Measurements from ENCODE around the gene SNRNP35. TPM values are rescaled to one million over a fixed set of nuclear protein-coding genes. Genes with fewer than 3 reads are reported as not detected.
A peak's percentile ranks its signal among the peaks of the same experiment; 100 is the strongest.

Gene SNRNP35
- total and polyA plus RNA-seq, 9 of the 15 experiments (the other 6 are each of a cell fraction or from before 2014, with no cell fraction given): 17.7 to 41.0 (median 25.5) TPM

DNA sequence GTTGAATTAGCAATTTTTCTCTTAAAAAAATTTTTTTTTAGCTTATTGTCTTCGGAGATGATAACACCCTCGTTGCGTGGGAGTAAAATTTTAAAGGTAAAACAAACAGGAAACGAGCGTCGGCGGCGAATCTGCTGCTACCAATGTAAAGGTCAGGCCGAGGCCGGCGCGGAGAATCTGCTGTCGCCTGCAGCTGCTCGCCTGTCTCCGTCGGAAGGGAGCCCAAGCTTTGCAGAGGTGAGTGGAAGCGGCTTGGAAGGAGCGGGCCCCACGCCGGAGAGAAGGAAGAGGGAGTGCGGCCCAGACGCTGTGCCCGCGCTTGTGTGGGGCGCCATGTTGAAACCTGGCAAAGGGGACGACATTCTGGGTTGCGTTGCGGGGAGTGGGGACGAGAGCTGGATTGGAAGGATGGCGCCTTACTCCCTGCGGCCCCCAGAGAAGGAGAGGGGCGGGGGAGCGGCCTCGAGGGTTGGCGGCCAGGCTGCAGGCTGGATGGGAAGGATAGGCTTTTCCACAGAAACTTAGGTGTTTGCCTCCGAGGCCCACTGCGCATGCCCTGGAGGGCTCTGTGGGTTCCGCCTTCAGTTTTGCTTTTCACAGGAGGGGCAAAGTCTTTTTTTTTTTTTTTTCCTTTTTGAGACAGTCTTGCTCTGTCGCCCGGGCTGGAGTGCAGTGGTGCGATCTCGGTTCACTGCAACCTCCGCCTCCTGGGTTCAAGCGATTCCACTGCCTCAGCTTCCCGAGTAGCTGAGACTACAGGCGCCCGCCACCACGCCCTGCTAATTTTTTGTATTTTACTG is at the start of gene SNRNP35 (continued):
- TF ChIP-seq ZNF586 (CRISPR knock-in tag; conservative IDR thresholded peaks at IDR 0.05) (no peak), NEUROD1 (IDR thresholded peaks at IDR 0.05; ENCODE audit: borderline replicate concordance, low read depth, low read length, partially characterized antibody) (no peak), ZNF445 (CRISPR knock-in tag; IDR thresholded peaks at IDR 0.05; ENCODE audit: low read depth) (no peak), ZNF785 (CRISPR knock-in tag; IDR thresholded peaks at IDR 0.05) (no peak), ZNF140 (CRISPR knock-in tag; IDR thresholded peaks at IDR 0.05) (no peak), CBFA2T3 (IDR thresholded peaks at IDR 0.05) (0 out of 2 replicates have a peak, but pooled peaks have one; percentile 5), HDAC1 (IDR thresholded peaks at IDR 0.05) (peak in 1 of 2 experiments; percentile 61; a peak in 2 of 4 replicates), NFE2L1 (tag; IDR thresholded peaks at IDR 0.05; ENCODE audit: borderline replicate concordance, low read depth) (no peak), GTF2E2 (tag; IDR thresholded peaks at IDR 0.05) (peak; percentile 93), L3MBTL2 (IDR thresholded peaks at IDR 0.05) (peak; percentile 72), STAT5A (IDR thresholded peaks at IDR 0.05; ENCODE audit: borderline replicate concordance, low read length) (no peak)
- TF ChIP-seq, protein P1, sequence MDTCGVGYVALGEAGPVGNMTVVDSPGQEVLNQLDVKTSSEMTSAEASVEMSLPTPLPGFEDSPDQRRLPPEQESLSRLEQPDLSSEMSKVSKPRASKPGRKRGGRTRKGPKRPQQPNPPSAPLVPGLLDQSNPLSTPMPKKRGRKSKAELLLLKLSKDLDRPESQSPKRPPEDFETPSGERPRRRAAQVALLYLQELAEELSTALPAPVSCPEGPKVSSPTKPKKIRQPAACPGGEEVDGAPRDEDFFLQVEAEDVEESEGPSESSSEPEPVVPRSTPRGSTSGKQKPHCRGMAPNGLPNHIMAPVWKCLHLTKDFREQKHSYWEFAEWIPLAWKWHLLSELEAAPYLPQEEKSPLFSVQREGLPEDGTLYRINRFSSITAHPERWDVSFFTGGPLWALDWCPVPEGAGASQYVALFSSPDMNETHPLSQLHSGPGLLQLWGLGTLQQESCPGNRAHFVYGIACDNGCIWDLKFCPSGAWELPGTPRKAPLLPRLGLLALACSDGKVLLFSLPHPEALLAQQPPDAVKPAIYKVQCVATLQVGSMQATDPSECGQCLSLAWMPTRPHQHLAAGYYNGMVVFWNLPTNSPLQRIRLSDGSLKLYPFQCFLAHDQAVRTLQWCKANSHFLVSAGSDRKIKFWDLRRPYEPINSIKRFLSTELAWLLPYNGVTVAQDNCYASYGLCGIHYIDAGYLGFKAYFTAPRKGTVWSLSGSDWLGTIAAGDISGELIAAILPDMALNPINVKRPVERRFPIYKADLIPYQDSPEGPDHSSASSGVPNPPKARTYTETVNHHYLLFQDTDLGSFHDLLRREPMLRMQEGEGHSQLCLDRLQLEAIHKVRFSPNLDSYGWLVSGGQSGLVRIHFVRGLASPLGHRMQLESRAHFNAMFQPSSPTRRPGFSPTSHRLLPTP (IDR thresholded peaks at IDR 0.05; ENCODE audit: borderline replicate concordance, extremely low read depth, insufficient read length): no peak
- TF ChIP-seq, protein P2, sequence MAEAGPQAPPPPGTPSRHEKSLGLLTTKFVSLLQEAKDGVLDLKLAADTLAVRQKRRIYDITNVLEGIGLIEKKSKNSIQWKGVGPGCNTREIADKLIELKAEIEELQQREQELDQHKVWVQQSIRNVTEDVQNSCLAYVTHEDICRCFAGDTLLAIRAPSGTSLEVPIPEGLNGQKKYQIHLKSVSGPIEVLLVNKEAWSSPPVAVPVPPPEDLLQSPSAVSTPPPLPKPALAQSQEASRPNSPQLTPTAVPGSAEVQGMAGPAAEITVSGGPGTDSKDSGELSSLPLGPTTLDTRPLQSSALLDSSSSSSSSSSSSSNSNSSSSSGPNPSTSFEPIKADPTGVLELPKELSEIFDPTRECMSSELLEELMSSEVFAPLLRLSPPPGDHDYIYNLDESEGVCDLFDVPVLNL (CRISPR knock-in tag; IDR thresholded peaks at IDR 0.05; ENCODE audit: low read depth): 0 out of 2 replicates have a peak, but pooled peaks have one; percentile 40
- TF ChIP-seq, protein P3, sequence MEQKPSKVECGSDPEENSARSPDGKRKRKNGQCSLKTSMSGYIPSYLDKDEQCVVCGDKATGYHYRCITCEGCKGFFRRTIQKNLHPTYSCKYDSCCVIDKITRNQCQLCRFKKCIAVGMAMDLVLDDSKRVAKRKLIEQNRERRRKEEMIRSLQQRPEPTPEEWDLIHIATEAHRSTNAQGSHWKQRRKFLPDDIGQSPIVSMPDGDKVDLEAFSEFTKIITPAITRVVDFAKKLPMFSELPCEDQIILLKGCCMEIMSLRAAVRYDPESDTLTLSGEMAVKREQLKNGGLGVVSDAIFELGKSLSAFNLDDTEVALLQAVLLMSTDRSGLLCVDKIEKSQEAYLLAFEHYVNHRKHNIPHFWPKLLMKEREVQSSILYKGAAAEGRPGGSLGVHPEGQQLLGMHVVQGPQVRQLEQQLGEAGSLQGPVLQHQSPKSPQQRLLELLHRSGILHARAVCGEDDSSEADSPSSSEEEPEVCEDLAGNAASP (IDR thresholded peaks at IDR 0.05): no peak
- TF ChIP-seq, protein P4, sequence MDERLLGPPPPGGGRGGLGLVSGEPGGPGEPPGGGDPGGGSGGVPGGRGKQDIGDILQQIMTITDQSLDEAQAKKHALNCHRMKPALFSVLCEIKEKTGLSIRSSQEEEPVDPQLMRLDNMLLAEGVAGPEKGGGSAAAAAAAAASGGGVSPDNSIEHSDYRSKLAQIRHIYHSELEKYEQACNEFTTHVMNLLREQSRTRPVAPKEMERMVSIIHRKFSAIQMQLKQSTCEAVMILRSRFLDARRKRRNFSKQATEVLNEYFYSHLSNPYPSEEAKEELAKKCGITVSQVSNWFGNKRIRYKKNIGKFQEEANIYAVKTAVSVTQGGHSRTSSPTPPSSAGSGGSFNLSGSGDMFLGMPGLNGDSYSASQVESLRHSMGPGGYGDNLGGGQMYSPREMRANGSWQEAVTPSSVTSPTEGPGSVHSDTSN (CRISPR knock-in tag; IDR thresholded peaks at IDR 0.05; ENCODE audit: low read depth): no peak
- TF ChIP-seq, protein P4 (tag; conservative IDR thresholded peaks at IDR 0.05; ENCODE audit: low read depth): no peak
- TF ChIP-seq, protein P5, sequence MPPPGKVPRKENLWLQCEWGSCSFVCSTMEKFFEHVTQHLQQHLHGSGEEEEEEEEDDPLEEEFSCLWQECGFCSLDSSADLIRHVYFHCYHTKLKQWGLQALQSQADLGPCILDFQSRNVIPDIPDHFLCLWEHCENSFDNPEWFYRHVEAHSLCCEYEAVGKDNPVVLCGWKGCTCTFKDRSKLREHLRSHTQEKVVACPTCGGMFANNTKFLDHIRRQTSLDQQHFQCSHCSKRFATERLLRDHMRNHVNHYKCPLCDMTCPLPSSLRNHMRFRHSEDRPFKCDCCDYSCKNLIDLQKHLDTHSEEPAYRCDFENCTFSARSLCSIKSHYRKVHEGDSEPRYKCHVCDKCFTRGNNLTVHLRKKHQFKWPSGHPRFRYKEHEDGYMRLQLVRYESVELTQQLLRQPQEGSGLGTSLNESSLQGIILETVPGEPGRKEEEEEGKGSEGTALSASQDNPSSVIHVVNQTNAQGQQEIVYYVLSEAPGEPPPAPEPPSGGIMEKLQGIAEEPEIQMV (tag; conservative IDR thresholded peaks at IDR 0.05; ENCODE audit: low read depth): no peak

All from K562 (cell line).